ENCODE measurements around the gene NELL1.
"Not testable (repeated sequence)": the region's sequence is repeated elsewhere in the genome, so short reads cannot be mapped to it uniquely, and the experiment has no call there.

The NELL1 gene

GRCh38 chr11:21122523-21122922, 453.1 kb downstream of the NELL1 start:
- no peak for DNase-seq

- DNase-seq, result no peak
Measured at GRCh38 chr11:21132146-21132720, 462.8 kb downstream of the NELL1 start.

GRCh38 chr11:21133244-21133643, 463.9 kb downstream of the NELL1 start:
- DNase-seq, result no peak

GRCh38 chr11:21133722-21134121, 464.3 kb downstream of the NELL1 start:
- DNase-seq, result no peak

GRCh38 chr11:21137803-21138202, 468.4 kb downstream of the NELL1 start:
- DNase-seq, result no peak

- not testable (repeated sequence) for DNase-seq
Measured at GRCh38 chr11:21141557-21141956, 472.2 kb downstream of the NELL1 start.

- no peak for DNase-seq
Measured at GRCh38 chr11:21142007-21142406, 472.6 kb downstream of the NELL1 start.

GRCh38 chr11:21144531-21144930, 475.1 kb downstream of the NELL1 start:
- DNase-seq, result no peak

GRCh38 chr11:21148376-21148775, 479.0 kb downstream of the NELL1 start:
- no peak for DNase-seq

GRCh38 chr11:21160140-21160539, 490.8 kb downstream of the NELL1 start:
- DNase-seq, result no peak

- no peak for DNase-seq
Measured at GRCh38 chr11:21169639-21170038, 500.3 kb downstream of the NELL1 start.

- DNase-seq, result no peak
Measured at GRCh38 chr11:21173476-21173875, 504.1 kb downstream of the NELL1 start.

- no peak for DNase-seq
Measured at GRCh38 chr11:21174781-21175180, 505.4 kb downstream of the NELL1 start.

- no peak for DNase-seq
Measured at GRCh38 chr11:21177379-21177778, 508.0 kb downstream of the NELL1 start.

- DNase-seq, result no peak
Measured at GRCh38 chr11:21179770-21180169, 510.4 kb downstream of the NELL1 start.

GRCh38 chr11:21180182-21180581, 510.8 kb downstream of the NELL1 start:
- no peak for DNase-seq

- DNase-seq, result no peak
Measured at GRCh38 chr11:21185959-21186358, 516.6 kb downstream of the NELL1 start.

- DNase-seq, result no peak
Measured at GRCh38 chr11:21190181-21190580, 520.8 kb downstream of the NELL1 start.

- no peak for DNase-seq
Measured at GRCh38 chr11:21195995-21196394, 526.6 kb downstream of the NELL1 start.

- no peak for DNase-seq
Measured at GRCh38 chr11:21198498-21198897, 529.1 kb downstream of the NELL1 start.

- DNase-seq, result no peak
Measured at GRCh38 chr11:21205205-21205604, 535.8 kb downstream of the NELL1 start.

- no peak for DNase-seq
Measured at GRCh38 chr11:21225860-21226259, 556.5 kb downstream of the NELL1 start.

- no peak for DNase-seq
Measured at GRCh38 chr11:21229224-21229623, 559.8 kb downstream of the NELL1 start.

GRCh38 chr11:21250196-21250595, 580.8 kb downstream of the NELL1 start:
- DNase-seq, result no peak

- no peak for DNase-seq
Measured at GRCh38 chr11:21254055-21254454, 584.7 kb downstream of the NELL1 start.

GRCh38 chr11:21254790-21255189, 585.4 kb downstream of the NELL1 start:
- DNase-seq, result no peak

Measured in NK-92 treated with Interleukin-12 subunit alpha and Interleukin-12 subunit beta, amount 100 ng/mL, for 24 hours (cell line).